PC-9 (cell line): Measurements from ENCODE around the gene CNDP1. TPM values are rescaled to one million over a fixed set of nuclear protein-coding genes. Genes with fewer than 3 reads are reported as not detected.

Experiments
- BruUV-seq: library from RNA; stranded (reverse); fragments of 400-500 nt; replicated peaks from 2 replicates; lab custom pipeline; 2021; lab: Mats Ljungman, UMichigan
- CTCF ChIA-PET: fragments of 300-600 bp; sonication (Branson Sonifier 250); formaldehyde crosslinking; loops from one replicate; lab custom pipeline; 2022; ENCODE audit warnings: antibody characterized with exemption; lab: Charles Lee
- POLR2A ChIA-PET: fragments of 300-600 bp; sonication (Branson Sonifier 250); formaldehyde crosslinking; loops from one replicate; lab custom pipeline; 2022; ENCODE audit warnings: antibody characterized with exemption; ENCODE audit not compliant: unreplicated experiment; lab: Charles Lee
- DNase-seq, 2 experiments: peaks; one replicate each; pipeline versions ENCODE4 v3.0.0 to v3.0.0-alpha.2; 2015 to 2022; ENCODE audit warnings: mixed read lengths in 1 of 2
- H2AFZ ChIP-seq: fragments of 200-600 bp; sonication (generic); 2 replicates; pipeline ENCODE4 v1.8.1; 2017; ENCODE audit warnings: antibody characterized with exemption
- H3F3A ChIP-seq: fragments of 200-600 bp; sonication (generic); 2 replicates; pipeline ENCODE4 v1.8.1; 2017; ENCODE audit warnings: antibody characterized with exemption, mild to moderate bottlenecking, low read depth; ENCODE audit not compliant: insufficient read depth
- H3K27ac ChIP-seq: fragments of 200-600 bp; sonication (generic); 2 replicates; pipeline ENCODE4 v1.6.1; 2016; ENCODE audit warnings: mixed run types
- H3K27me3 ChIP-seq: fragments of 200-600 bp; sonication (generic); 2 replicates; pipeline ENCODE4 v1.6.1; 2016; ENCODE audit warnings: low read depth, mixed run types; ENCODE audit not compliant: insufficient read depth
- H3K36me3 ChIP-seq: fragments of 200-600 bp; sonication (generic); 2 replicates; pipeline ENCODE4 v1.6.1; 2016; ENCODE audit warnings: low read depth, mixed run types
- H3K4me1 ChIP-seq: fragments of 200-600 bp; sonication (generic); replicated peaks from 2 replicates; pipeline ENCODE4 v1.6.1; 2016; ENCODE audit warnings: mixed run types; ENCODE audit not compliant: insufficient read depth
- H3K4me2 ChIP-seq: fragments of 200-600 bp; sonication (generic); 2 replicates; pipeline ENCODE4 v1.6.1; 2017; ENCODE audit warnings: mixed run types
- H3K4me3 ChIP-seq: fragments of 200-600 bp; sonication (generic); 2 replicates; pipeline ENCODE4 v1.6.1; 2016; ENCODE audit warnings: mixed run types
- H3K79me2 ChIP-seq: fragments of 200-600 bp; sonication (generic); 2 replicates; pipeline ENCODE4 v1.6.1; 2017; ENCODE audit warnings: low read depth, mixed run types
- H3K9me2 ChIP-seq: fragments of 200-600 bp; sonication (generic); 2 replicates; pipeline ENCODE4 v1.8.1; 2017; ENCODE audit warnings: mild to moderate bottlenecking; ENCODE audit not compliant: insufficient read depth
- H3K9me3 ChIP-seq: fragments of 200-600 bp; sonication (generic); 2 replicates; pipeline ENCODE4 v1.8.1; 2016; ENCODE audit warnings: low read depth; ENCODE audit not compliant: insufficient read depth
- H4K20me1 ChIP-seq: fragments of 200-600 bp; sonication (generic); 2 replicates; pipeline ENCODE4 v1.8.1; 2017; ENCODE audit not compliant: insufficient read depth
- EZH2 ChIP-seq: fragments of 200-600 bp; sonication (generic); IDR thresholded peaks from 2 replicates; pipeline ENCODE4 v1.8.0; 2017; ENCODE audit warnings: antibody characterized with exemption, low read depth
- intact Hi-C: fragments of 100-400 bp; cut with micrococcal nuclease; formaldehyde crosslinking; loops from one replicate; pipeline ENCODE4 v1.10.0; 2022; ENCODE audit not compliant: unreplicated experiment
- total RNA-seq: library from RNA; stranded (reverse); gene quantifications from 2 replicates; pipeline ENCODE4 v1.2.3, GENCODE V29; 2021
- TF ChIP-seq, protein P1 (sequence below): fragments of 200-600 bp; sonication (generic); conservative IDR thresholded peaks from 2 replicates; pipeline ENCODE4 v1.6.1; 2017; ENCODE audit warnings: mixed run types, antibody characterized with exemption, mild to moderate bottlenecking, moderate library complexity

The CNDP1 gene
- total RNA-seq, 1 experiment from 2014 or later: not detected

DNA sequence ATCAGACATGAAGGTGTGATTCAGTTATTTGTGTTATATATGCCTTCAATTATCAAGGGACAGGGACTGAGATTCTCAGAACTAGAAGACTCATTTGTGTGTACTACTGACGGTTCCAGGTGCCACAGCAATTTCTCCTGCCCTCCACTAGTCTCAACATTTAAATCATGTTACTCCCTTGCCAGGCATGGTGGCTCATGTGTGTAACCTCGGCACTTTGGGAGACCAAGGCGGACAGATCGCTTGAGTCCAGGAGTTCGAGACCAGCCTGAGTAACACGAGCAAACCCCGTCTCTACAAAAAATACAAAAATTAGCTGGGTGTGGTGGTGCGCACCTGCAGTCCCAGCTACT lies 37.0 kb upstream of the CNDP1 start:
- POLR2A ChIA-PET: no interaction called here
- BruUV-seq: TSS peak; percentile 41

GRCh38 chr18:74497778-74498177 lies 36.5 kb upstream of the CNDP1 start:
- no peak for TF ChIP-seq EZH2
- TF ChIP-seq, protein P1, sequence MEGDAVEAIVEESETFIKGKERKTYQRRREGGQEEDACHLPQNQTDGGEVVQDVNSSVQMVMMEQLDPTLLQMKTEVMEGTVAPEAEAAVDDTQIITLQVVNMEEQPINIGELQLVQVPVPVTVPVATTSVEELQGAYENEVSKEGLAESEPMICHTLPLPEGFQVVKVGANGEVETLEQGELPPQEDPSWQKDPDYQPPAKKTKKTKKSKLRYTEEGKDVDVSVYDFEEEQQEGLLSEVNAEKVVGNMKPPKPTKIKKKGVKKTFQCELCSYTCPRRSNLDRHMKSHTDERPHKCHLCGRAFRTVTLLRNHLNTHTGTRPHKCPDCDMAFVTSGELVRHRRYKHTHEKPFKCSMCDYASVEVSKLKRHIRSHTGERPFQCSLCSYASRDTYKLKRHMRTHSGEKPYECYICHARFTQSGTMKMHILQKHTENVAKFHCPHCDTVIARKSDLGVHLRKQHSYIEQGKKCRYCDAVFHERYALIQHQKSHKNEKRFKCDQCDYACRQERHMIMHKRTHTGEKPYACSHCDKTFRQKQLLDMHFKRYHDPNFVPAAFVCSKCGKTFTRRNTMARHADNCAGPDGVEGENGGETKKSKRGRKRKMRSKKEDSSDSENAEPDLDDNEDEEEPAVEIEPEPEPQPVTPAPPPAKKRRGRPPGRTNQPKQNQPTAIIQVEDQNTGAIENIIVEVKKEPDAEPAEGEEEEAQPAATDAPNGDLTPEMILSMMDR: no peak
- DNase-seq: no peak
- no TSS peak for BruUV-seq
- Histone ChIP-seq H3K27ac (no peak overlapping the region), H3K9me3 (no peaks in the 10 kb centered on the region), H3K27me3 (0 out of 2 replicates have a peak, but pooled peaks cover 3% of the 10 kb centered on the region), H3K79me2 (peaks cover 31% of the 10 kb centered on the region), H3K4me2 (peak overlapping the region; percentile 90; the same call in 1 of the 2 replicates), H3K9me2 (no peaks in the 10 kb centered on the region), H4K20me1 (no peaks in the 10 kb centered on the region), H3K36me3 (0 out of 2 replicates have a peak, but pooled peaks cover 14% of the 10 kb centered on the region), H2AFZ (no peak overlapping the region), H3F3A (no peaks in the 10 kb centered on the region), H3K4me3 (no peak overlapping the region), H3K4me1 (peaks cover 8% of the 10 kb centered on the region)
- ChIA-PET POLR2A (no interaction called here), CTCF (no interaction called here)
- intact Hi-C loops: loop anchor here (2.0 to 5.0 kb wide), 4 partner anchors 45 to 349 kb away; partner anchors contain the start of genes CYB5A and TIMM21

More for the DNA sequence above, 37.0 kb upstream of the CNDP1 start:
- Histone ChIP-seq H3F3A (no peaks in the 10 kb centered on the region), H3K4me2 (peak overlapping the region; percentile 90), H3K79me2 (peaks cover 31% of the 10 kb centered on the region), H3K27ac (peak overlapping the region; percentile 23; the same call in 1 of the 2 replicates), H3K9me3 (no peaks in the 10 kb centered on the region), H3K36me3 (0 out of 2 replicates have a peak, but pooled peaks cover 10% of the 10 kb centered on the region), H3K9me2 (no peaks in the 10 kb centered on the region), H3K4me1 (peaks cover 8% of the 10 kb centered on the region), H2AFZ (no peak overlapping the region), H3K27me3 (peaks cover 8% of the 10 kb centered on the region; the same call in 1 of the 2 replicates), H4K20me1 (no peaks in the 10 kb centered on the region), H3K4me3 (peak overlapping the region; percentile 76)
- no peak for DNase-seq
- TF ChIP-seq, protein P1: no peak
- TF ChIP-seq EZH2: no peak
- intact Hi-C loops: loop anchor here (2.0 to 5.0 kb wide), 3 partner anchors 205 to 348 kb away; partner anchors contain the start of genes CYB5A and TIMM21
- CTCF ChIA-PET: no interaction called here

DNA sequence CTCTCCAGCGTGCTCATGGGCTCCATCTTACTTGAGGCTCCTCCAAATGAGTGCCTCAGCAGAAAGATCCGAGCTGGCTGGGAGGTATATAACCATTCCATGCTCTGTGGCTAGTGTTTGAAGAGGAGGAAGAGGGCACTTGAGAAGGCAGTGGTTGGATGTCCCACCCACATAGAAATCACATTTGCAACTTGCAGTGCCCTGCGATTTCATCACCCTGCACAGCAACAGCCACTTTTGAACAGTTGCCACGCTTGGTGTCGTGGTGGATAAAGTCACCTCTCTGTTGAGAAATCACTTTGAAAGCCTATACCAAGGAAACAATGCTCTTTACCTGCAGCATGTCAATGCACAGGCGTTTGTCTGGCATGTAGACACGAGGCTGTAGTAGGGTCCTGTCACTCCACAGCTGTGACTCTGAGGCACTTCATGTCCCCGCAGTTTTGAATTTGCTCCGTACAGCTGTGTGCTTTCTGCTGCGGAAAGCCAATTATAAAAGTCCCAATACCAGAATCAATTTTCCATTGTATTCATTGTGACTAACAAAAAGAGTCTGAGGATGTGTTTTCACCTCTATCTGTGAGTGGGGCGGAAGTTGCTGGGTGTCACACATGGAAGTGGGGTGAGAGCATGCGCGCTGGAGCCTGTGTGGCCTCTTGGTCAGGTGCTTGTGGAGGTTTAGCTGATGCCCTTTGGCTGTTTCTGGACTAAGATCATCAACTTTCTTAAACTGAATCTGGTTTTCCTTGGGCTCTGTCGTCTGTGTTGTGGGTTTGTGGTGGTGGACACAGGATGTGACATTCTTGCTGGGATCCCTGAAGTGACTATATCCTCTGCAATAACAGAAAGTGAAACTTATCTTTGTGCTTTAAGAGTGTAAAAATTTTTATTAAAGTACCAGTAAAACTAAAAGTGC lies 35.3 kb upstream of the CNDP1 start:
- no peaks in the 10 kb centered on the region for H4K20me1 ChIP-seq
- peaks cover 31% of the 10 kb centered on the region for H3K79me2 ChIP-seq
- CTCF ChIA-PET: no interaction called here
- peak in 1 of 2 experiments; percentile 11 for DNase-seq
- no peak overlapping the region for H3K27ac ChIP-seq
- no peak overlapping the region for H2AFZ ChIP-seq
- no peaks in the 10 kb centered on the region for H3K27me3 ChIP-seq
- POLR2A ChIA-PET: no interaction called here
- H3K4me1 ChIP-seq: peaks cover 8% of the 10 kb centered on the region
- TSS peak; percentile 62 for BruUV-seq
- no peaks in the 10 kb centered on the region for H3K9me2 ChIP-seq
- H3K4me3 ChIP-seq: no peak overlapping the region
- H3K4me2 ChIP-seq: peak overlapping the region; percentile 15; the same call in 1 of the 2 replicates
- TF ChIP-seq EZH2: no peak
- TF ChIP-seq, protein P1: no peak
- H3F3A ChIP-seq: no peaks in the 10 kb centered on the region
- H3K9me3 ChIP-seq: no peaks in the 10 kb centered on the region
- intact Hi-C loops: loop anchor here (2.0 to 5.0 kb wide), 3 partner anchors 44 to 302 kb away; partner anchors contain the start of gene CYB5A
- 0 out of 2 replicates have a peak, but pooled peaks cover 14% of the 10 kb centered on the region for H3K36me3 ChIP-seq
